GM10266 (cell line): Measurements from ENCODE around the gene CTNNA1.

Experiments used
- DNase-seq: peaks from one replicate; pipeline ENCODE4 v3.0.0; 2012; ENCODE audit errors: extremely low spot score
- CTCF ChIP-seq: IDR thresholded peaks from 2 replicates; pipeline ENCODE4 v1.5.1; 2012; ENCODE audit warnings: mild to moderate bottlenecking, low read depth; ENCODE audit not compliant: control insufficient read depth, insufficient read depth; ENCODE audit errors: missing control alignments

The CTNNA1 gene

DNA sequence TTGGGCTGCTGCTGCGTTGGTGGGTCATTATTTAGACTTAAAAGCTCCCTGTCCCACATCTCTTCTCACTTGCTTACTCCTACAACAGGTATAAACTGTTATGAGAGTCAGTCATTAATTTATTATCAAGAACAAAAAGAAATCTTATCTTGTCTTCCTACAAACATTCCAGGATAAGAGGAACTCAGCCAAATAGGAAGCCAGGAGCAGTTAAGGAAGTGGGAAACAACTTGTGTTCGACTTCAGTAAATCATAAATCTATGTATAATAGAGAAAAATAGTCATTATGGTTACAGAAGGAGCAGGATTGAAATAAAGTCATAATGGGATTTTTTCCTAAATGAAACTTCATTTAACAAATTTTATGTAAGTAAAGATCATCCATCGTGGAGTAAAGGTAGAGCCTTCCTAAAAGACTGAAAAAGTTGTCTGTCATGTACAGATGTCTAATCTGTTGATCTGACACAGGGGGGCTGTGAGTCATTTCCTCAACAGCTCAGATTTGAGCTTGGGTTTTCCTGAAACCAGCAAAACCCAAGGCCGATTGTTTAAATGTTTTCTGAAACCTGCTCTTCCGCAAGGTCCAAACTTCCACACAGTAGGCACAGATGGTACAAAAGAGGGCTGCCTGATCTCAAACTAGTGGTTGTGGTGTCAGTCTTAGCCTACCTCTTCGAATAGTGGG, 147.2 kb downstream of the CTNNA1 start:
- TF ChIP-seq CTCF = no peak
- no peak for DNase-seq

- TF ChIP-seq CTCF = no peak
- DNase-seq = no peak
These were observed 148.5 kb downstream of the CTNNA1 start for GRCh38 chr5:138901716-138902115.

DNA sequence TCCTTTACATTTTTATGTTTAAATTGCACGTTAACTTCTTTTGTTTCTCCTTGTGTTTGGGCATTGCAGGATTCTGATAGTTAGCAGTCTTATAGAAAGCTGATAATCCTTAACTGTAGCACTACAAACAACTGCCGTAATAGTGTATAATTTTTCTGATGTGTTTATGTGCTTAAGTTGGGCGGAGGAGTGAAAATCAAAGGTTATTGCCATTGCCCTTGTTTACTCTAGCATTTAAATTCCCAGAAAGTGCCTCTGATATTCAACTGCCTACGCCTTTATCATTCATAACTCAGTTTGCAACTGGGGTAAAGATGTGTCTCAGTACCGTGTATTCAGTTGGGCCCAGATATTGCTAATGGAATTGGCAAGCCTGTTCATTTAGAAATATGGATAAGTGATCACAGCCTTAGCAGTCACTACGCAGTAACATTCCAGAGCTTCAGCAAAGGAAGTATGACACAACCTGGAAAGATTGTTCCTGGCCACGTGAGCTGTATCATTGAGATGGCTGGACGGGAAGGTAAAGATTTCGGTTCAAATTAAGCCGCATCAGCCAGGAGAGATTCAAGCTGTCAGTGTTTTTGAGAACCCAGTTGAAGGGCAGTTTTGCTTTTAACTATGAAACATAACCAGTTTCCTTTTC, 150.0 kb downstream of the CTNNA1 start:
- TF ChIP-seq CTCF = no peak

DNA sequence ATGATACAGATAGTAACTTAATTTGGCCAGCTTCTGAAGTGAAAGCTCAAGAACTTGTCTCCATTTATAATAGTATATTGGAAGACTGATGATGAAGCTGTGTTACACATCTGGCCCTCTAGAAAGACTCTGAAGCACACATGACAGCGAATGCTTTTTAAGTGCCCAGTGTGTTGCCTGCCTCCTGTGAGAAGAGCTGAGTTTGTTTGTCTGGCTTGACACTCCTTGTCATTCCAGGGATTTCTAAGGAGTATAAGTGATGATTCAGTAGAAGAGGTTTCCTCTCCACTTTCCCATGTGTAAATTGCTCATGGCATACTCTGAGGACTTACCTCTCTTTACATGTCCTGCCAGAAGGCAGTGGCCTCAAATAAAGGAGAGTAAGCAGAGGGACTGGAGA, 152.3 kb downstream of the CTNNA1 start:
- no peak for DNase-seq
- TF ChIP-seq CTCF = no peak

More for the DNA sequence above, 150.0 kb downstream of the CTNNA1 start:
- DNase-seq = no peak

DNA sequence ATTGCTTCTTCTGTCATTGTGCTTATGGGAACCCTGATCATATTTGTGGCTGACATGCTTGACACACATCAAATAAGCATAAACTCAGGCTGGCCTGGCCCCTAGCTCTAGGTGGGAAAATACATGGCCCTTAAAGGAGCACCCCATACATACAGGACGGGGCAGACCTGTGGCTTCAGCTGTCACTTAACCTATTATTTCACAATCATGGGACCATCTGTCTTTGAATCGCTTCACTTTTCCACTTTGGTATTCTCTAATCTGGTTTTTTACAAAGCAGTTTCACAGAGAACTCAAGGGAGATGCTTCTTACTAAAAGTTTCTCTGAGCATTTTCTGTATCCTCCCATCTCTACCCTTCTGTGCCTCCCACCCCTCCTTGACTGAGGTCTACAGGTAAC, 156.5 kb downstream of the CTNNA1 start:
- TF ChIP-seq CTCF = no peak
- no peak for DNase-seq

DNA sequence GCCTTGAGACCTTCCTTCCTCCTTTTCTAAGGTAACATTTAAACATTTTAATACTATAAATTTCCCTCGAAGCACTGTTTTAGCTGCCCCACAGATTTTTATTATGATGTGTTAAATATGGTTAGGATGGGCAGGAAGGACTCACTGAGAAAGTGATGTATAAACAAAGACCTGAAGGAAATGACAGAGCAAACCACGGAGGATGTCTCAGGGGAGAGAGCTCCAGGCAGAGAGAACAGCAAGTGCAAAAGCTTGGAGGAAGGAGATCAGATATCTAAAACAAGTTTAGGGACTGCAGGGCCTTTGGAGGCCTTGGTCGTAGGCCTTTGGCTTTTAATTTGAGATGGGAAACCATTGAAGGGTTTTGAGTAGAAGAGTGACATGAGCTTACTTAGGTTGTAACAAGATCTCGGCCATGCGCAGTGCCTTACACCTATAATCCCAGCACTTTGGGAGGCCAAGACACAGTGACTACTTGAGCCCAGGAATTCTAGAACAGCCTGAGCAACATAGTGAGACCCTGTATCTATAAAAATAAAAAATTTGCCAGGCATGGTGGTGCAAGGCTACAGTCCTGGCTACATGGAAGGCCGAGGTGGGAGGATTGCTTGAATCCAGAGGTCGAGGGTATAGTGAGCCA, 157.4 kb downstream of the CTNNA1 start:
- TF ChIP-seq CTCF = no peak
- no peak for DNase-seq

- TF ChIP-seq CTCF = no peak
- no peak for DNase-seq
These were observed 158.2 kb downstream of the CTNNA1 start for GRCh38 chr5:138911441-138911840.
